ENCODE results near the gene CCNJL.

CCNJL gene

DNA sequence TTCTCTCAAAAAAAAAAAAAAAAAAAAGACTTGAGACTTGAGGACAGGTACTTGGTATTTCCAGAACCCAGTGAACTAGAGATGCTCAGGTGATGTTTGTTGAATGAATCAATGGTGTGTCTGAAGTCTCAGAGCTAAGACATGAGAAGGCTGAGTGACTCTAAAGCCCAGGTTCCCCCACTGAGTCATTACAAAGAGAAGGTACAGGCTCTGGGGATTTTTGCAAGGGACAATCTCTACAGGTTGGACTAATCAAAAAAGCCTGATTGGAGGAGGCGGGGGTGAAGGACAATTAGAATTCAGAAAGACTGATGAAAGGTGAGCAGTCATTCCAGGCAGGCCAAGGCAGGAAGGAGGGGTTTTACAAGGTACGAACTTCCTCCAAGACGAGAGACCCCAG, 91.3 kb downstream of the CCNJL start:
- no peak for DNase-seq

DNA sequence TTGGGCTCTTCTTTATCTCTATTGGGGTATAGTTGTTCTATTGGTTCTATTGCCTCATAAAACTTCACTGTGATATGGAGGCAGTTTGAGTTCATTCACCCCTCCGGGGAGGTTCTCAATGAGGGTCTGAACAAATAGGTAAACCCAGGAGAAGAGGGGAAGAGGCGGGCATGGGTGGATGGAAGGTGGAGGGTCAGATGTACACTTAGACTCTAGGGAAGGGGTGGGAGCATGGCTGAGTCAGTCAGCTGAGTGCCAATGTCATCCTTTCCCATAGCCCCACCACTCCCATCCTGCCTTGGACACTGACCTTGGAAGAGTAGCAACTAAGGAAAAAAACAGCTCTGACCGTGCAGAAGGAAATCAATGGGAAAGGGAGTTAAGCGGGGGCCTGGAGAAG, 93.0 kb downstream of the CCNJL start:
- no peak for DNase-seq

DNA sequence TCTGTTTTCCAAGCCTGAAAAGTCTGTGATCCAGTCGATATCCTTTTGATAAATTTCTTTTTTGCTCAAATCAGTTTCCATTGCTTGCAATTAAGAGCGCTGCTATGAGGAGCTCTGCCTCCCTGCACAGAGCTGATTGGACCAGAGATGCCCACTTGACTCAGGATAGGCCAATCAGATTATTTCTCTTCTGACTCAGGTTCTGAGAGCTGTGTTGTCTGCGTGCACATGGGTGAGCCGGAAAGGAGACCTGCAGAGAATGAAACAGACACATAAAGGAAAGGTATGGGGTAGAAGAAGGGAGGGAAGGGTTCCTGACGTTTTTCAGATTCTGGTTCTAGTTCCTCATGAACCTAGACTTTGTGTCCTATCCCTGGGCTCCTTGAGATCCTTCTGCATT, 98.8 kb downstream of the CCNJL start:
- no peak for DNase-seq

DNA sequence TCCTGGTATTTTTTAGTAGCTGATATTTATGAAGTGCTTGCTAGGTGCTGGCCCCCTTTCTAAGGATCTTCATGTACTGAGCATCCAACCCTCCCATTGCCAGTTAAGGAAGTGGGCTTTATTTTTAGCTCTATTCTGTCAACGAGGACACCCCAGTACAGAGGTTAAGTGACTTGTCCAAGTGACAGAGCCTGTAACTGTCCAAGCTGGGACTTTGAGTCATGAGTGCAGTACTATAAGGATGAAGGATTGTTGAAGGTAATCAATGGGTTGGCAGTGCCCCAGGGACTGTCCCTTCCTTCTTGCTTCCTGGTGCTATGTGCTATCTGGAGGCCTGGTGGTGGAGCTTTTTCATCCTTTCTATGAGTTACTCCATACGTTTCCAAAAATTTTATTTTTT, 101.0 kb downstream of the CCNJL start:
- DNase-seq, result no peak

DNA sequence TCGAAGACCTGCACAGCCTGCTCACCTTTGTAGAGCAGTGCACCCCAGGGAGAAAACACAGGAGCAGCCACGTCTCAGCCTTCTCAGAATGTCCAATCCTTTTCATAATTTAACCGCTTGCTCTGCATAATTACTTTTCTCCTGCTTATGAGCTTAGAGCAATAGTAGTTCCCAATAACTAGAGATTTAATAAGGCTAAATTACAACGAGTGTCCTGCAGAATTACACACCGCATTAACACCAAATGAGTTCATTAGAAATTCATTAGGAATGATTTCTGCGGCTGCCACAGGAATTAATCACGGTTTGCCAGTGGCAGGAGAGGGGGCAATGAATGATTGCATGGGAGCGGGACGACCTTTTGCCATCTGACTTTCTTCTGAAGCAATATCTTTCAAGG, 101.8 kb downstream of the CCNJL start:
- DNase-seq, result no peak

DNA sequence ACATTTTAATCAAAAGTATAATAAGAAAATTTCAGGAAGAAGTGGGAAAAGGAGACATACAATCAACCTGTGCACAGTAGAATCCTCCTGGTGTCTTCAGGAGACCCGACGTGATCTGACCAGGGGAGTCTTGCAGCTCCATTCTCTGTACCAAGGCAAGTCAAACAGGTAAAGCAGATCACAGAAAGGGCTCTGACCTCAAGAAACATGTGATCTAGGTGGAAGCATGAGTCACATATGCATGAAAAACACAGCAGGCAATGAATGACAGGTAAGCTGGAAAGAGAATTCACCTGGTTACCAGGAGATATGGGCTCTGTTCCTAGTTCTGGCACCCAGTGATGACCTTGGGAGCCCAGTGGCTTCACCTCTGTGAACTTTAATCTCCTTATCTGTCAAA, 102.4 kb downstream of the CCNJL start:
- no peak for DNase-seq

DNA sequence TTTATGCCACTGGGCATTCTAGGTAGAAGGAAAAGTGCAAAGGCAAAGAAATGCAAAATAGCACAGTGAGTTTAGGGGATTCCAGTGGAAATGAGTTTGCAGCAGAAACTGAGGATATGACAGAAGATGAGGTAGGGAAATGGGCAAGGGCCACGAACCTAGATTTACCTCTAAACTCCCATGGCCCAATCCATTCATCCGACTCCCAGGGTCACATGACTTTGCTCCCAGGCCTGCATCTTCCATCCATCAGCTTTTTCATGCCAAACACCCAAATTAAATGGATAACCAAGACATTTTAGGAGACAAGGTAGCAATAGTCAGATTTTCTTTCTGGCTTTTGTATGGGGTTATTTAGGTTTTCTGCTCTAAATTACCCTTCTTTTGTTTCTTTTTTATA, 105.3 kb downstream of the CCNJL start:
- DNase-seq, result no peak

Data from C1 segment of cervical spinal cord (tissue), 14 donors.